Muscle layer of duodenum (tissue), 2 donors: ENCODE measurements around the gene EIF2B4.
A peak's percentile ranks its signal among the peaks of the same experiment; 100 is the strongest.
"Not testable (repeated sequence)": the region's sequence is repeated elsewhere in the genome, so short reads cannot be mapped to it uniquely, and the experiment has no call there.

Experiments used
- H3K27ac ChIP-seq: one replicate; pipeline ENCODE4 v1.7.0; 2013; ENCODE audit warnings: mild to moderate bottlenecking, low read length
- H3K27me3 ChIP-seq: one replicate; pipeline ENCODE4 v1.7.0; 2013; ENCODE audit warnings: low read depth, mild to moderate bottlenecking, control low read depth, low read length
- H3K36me3 ChIP-seq, 2 donors: one replicate each; pipeline ENCODE4 v1.7.0; 2013; ENCODE audit warnings: low read length in 2 of 2, control low read depth in 1 of 2, mild to moderate bottlenecking in 1 of 2; ENCODE audit not compliant: insufficient read depth in 2 of 2, control insufficient read depth in 1 of 2
- H3K4me1 ChIP-seq, 2 donors: one replicate each; pipeline ENCODE4 v1.7.0; 2013; ENCODE audit warnings: low read length in 2 of 2, mild to moderate bottlenecking in 2 of 2, control low read depth in 1 of 2, moderate library complexity in 1 of 2; ENCODE audit not compliant: insufficient read depth in 2 of 2, control insufficient read depth in 1 of 2
- H3K4me3 ChIP-seq, 2 donors: one replicate each; pipeline ENCODE4 v1.7.0; 2013; ENCODE audit warnings: low read length in 2 of 2, low read depth in 1 of 2, mild to moderate bottlenecking in 1 of 2
- H3K9me3 ChIP-seq, 2 donors: one replicate each; pipeline ENCODE4 v1.7.0; 2013; ENCODE audit warnings: low read length in 2 of 2, control low read depth in 1 of 2, mild to moderate bottlenecking in 1 of 2; ENCODE audit not compliant: control insufficient read depth in 1 of 2
- donor health status: healthy.

Gene EIF2B4

GRCh38 chr2:27354597-27354927, 15.6 kb downstream of the EIF2B4 start:
- Histone ChIP-seq H3K36me3 (peaks cover 4 to 5% of the 10 kb centered on the region in 2 donors), H3K27me3 (no peaks in the 10 kb centered on the region), H3K4me3 (no peak overlapping the region), H3K27ac (no peak overlapping the region), H3K4me1 (peaks cover 5 to 23% of the 10 kb centered on the region in 2 donors), H3K9me3 (no peaks in the 10 kb centered on the region)

- Histone ChIP-seq H3K27ac (no peak overlapping the region), H3K4me1 (peaks cover 5 to 23% of the 10 kb centered on the region in 2 donors), H3K4me3 (no peak overlapping the region)
These were observed 16.2 kb downstream of the EIF2B4 start for GRCh38 chr2:27353762-27354596.

GRCh38 chr2:27353386-27353761, 16.8 kb downstream of the EIF2B4 start:
- H3K9me3 ChIP-seq, H3K4me3 ChIP-seq, H3K36me3 ChIP-seq, H3K27ac ChIP-seq, H3K27me3 ChIP-seq: not testable (repeated sequence)
- peaks cover 5 to 23% of the 10 kb centered on the region in 2 donors for H3K4me1 ChIP-seq

More at GRCh38 chr2:27353762-27354596, 16.2 kb downstream of the EIF2B4 start:
- peaks cover 4 to 5% of the 10 kb centered on the region in 2 donors for H3K36me3 ChIP-seq
- H3K27me3 ChIP-seq = no peaks in the 10 kb centered on the region
- no peaks in the 10 kb centered on the region for H3K9me3 ChIP-seq

- peaks cover 5 to 23% of the 10 kb centered on the region in 2 donors for H3K4me1 ChIP-seq
- H3K36me3 ChIP-seq = peaks cover 4 to 5% of the 10 kb centered on the region in 2 donors
- no peaks in the 10 kb centered on the region for H3K27me3 ChIP-seq
- H3K27ac ChIP-seq = no peak overlapping the region
- H3K4me3 ChIP-seq = no peak overlapping the region
- H3K9me3 ChIP-seq = no peaks in the 10 kb centered on the region
These were observed 18.1 kb downstream of the EIF2B4 start for GRCh38 chr2:27351802-27352598.

- Histone ChIP-seq H3K4me3 (no peak overlapping the region), H3K4me1 (peaks cover 0 to 16% of the 10 kb centered on the region in 2 donors), H3K36me3 (peaks cover 0 to 4% of the 10 kb centered on the region in 2 donors), H3K27me3 (no peaks in the 10 kb centered on the region), H3K27ac (no peak overlapping the region), H3K9me3 (no peaks in the 10 kb centered on the region)
These were observed 19.9 kb downstream of the EIF2B4 start for GRCh38 chr2:27350106-27350693.

- no peaks in the 10 kb centered on the region for H3K4me1 ChIP-seq
These were observed 22.5 kb downstream of the EIF2B4 start for GRCh38 chr2:27347641-27348040.

GRCh38 chr2:27336173-27336572, 34.0 kb downstream of the EIF2B4 start:
- Histone ChIP-seq H3K4me1 (no peaks in the 10 kb centered on the region), H3K9me3 (no peaks in the 10 kb centered on the region), H3K27me3 (no peaks in the 10 kb centered on the region), H3K27ac (no peak overlapping the region), H3K36me3 (peaks cover 51 to 74% of the 10 kb centered on the region in 2 donors), H3K4me3 (no peak overlapping the region)

More at GRCh38 chr2:27347641-27348040, 22.5 kb downstream of the EIF2B4 start:
- H3K9me3 ChIP-seq = no peaks in the 10 kb centered on the region
- H3K4me3 ChIP-seq = no peak overlapping the region
- H3K27ac ChIP-seq = no peak overlapping the region
- H3K27me3 ChIP-seq = no peaks in the 10 kb centered on the region
- peaks cover 8% of the 10 kb centered on the region in 2 donors for H3K36me3 ChIP-seq

GRCh38 chr2:27335311-27335710, 34.8 kb downstream of the EIF2B4 start:
- peaks cover 50 to 73% of the 10 kb centered on the region in 2 donors for H3K36me3 ChIP-seq
- H3K4me1 ChIP-seq = no peaks in the 10 kb centered on the region
- no peak overlapping the region for H3K4me3 ChIP-seq
- H3K27me3 ChIP-seq = no peaks in the 10 kb centered on the region
- H3K27ac ChIP-seq = no peak overlapping the region
- H3K9me3 ChIP-seq = no peaks in the 10 kb centered on the region

GRCh38 chr2:27324720-27325119, 45.4 kb downstream of the EIF2B4 start:
- H3K36me3 ChIP-seq = peaks cover 30 to 51% of the 10 kb centered on the region in 2 donors
- H3K27me3 ChIP-seq = no peaks in the 10 kb centered on the region
- H3K4me1 ChIP-seq = peaks cover 5 to 14% of the 10 kb centered on the region in 2 donors
- no peaks in the 10 kb centered on the region for H3K9me3 ChIP-seq
- H3K4me3 ChIP-seq = no peak overlapping the region
- no peak overlapping the region for H3K27ac ChIP-seq

- H3K27me3 ChIP-seq = no peaks in the 10 kb centered on the region
- H3K27ac ChIP-seq = peak overlapping the region; percentile 93
- no peaks in the 10 kb centered on the region for H3K9me3 ChIP-seq
- H3K4me1 ChIP-seq = peaks cover 5 to 14% of the 10 kb centered on the region in 2 donors
- H3K4me3 ChIP-seq = peak overlapping the region; percentile 78 to 84
- H3K36me3 ChIP-seq = peaks cover 20 to 42% of the 10 kb centered on the region in 2 donors
These were observed 46.4 kb downstream of the EIF2B4 start for GRCh38 chr2:27323596-27324285.
